ENCODE measurements around the gene CREB3L1.

DNA sequence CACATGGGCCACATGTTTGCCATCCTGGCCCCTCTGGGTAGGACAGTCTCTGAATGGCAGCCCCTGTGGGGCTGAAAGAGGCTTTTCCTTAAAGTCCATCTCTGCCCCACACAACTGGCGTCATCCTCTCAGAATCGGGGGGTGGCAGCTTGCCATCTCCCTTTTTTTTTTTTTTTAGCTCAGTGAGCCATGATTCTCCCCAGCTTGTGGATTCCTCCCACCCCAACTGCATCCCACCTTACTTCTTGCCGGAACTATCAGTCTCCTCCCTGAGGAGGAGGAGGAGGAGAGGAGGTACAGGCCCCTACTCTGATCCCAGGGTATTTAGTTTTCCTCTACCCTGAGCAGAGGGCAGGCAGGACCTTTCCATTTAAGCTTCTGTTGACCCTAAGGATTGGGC, 73.2 kb downstream of the CREB3L1 start:
- TF ChIP-seq, protein P1, sequence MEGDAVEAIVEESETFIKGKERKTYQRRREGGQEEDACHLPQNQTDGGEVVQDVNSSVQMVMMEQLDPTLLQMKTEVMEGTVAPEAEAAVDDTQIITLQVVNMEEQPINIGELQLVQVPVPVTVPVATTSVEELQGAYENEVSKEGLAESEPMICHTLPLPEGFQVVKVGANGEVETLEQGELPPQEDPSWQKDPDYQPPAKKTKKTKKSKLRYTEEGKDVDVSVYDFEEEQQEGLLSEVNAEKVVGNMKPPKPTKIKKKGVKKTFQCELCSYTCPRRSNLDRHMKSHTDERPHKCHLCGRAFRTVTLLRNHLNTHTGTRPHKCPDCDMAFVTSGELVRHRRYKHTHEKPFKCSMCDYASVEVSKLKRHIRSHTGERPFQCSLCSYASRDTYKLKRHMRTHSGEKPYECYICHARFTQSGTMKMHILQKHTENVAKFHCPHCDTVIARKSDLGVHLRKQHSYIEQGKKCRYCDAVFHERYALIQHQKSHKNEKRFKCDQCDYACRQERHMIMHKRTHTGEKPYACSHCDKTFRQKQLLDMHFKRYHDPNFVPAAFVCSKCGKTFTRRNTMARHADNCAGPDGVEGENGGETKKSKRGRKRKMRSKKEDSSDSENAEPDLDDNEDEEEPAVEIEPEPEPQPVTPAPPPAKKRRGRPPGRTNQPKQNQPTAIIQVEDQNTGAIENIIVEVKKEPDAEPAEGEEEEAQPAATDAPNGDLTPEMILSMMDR (IDR thresholded peaks at IDR 0.05), result no peak
- no peak for TF ChIP-seq ZFX (IDR thresholded peaks at IDR 0.05; ENCODE audit: borderline replicate concordance)

Data from 22Rv1 (cell line).